ENCODE data around the gene SAMD5.

Gene SAMD5

GRCh38 chr6:147463651-147464050 lies 44.8 kb upstream of the SAMD5 start:
- no peak for TF ChIP-seq TOX (CRISPR knock-in tag; IDR thresholded peaks at IDR 0.05; ENCODE audit: borderline replicate concordance)
- no peak for TF ChIP-seq PATZ1 (CRISPR knock-in tag; IDR thresholded peaks at IDR 0.05; ENCODE audit: borderline replicate concordance)
- TF ChIP-seq ZNF565 (CRISPR knock-in tag; conservative IDR thresholded peaks at IDR 0.05; ENCODE audit: low read depth): no peak
- TF ChIP-seq ARNTL (CRISPR knock-in tag; IDR thresholded peaks at IDR 0.05; ENCODE audit: borderline replicate concordance, low read depth): no peak
- TF ChIP-seq CREB5 (CRISPR knock-in tag; IDR thresholded peaks at IDR 0.05; ENCODE audit: low read depth): no peak
- no peak for TF ChIP-seq ZFP30 (CRISPR knock-in tag; IDR thresholded peaks at IDR 0.05)
- TF ChIP-seq ZC3H10 (CRISPR knock-in tag; IDR thresholded peaks at IDR 0.05): no peak
- TF ChIP-seq RARB (CRISPR knock-in tag; IDR thresholded peaks at IDR 0.05): no peak
- no peak for TF ChIP-seq OSR1 (CRISPR knock-in tag; IDR thresholded peaks at IDR 0.05)
- no peak for TF ChIP-seq SNAI2 (CRISPR knock-in tag; IDR thresholded peaks at IDR 0.05)
- TF ChIP-seq POU6F1 (CRISPR knock-in tag; IDR thresholded peaks at IDR 0.05; ENCODE audit: borderline replicate concordance, low read depth): no peak
- TF ChIP-seq GLIS3 (CRISPR knock-in tag; IDR thresholded peaks at IDR 0.05): no peak
- no peak for ATAC-seq

GRCh38 chr6:147467428-147467827 lies 41.1 kb upstream of the SAMD5 start:
- ATAC-seq: no peak
- TF ChIP-seq CREB5 (CRISPR knock-in tag; IDR thresholded peaks at IDR 0.05; ENCODE audit: low read depth) (no peak), TCF4 (CRISPR knock-in tag; IDR thresholded peaks at IDR 0.05; ENCODE audit: borderline replicate concordance) (no peak), BACH2 (CRISPR knock-in tag; IDR thresholded peaks at IDR 0.05; ENCODE audit: borderline replicate concordance) (no peak), TOX (CRISPR knock-in tag; IDR thresholded peaks at IDR 0.05; ENCODE audit: borderline replicate concordance) (no peak)

- TF ChIP-seq ZNF8 (CRISPR knock-in tag; IDR thresholded peaks at IDR 0.05) (no peak), SNAI2 (CRISPR knock-in tag; IDR thresholded peaks at IDR 0.05) (no peak), ISL1 (CRISPR knock-in tag; IDR thresholded peaks at IDR 0.05) (no peak), BACH2 (CRISPR knock-in tag; IDR thresholded peaks at IDR 0.05; ENCODE audit: borderline replicate concordance) (no peak), TSHZ2 (CRISPR knock-in tag; IDR thresholded peaks at IDR 0.05) (no peak), GLIS3 (CRISPR knock-in tag; IDR thresholded peaks at IDR 0.05) (no peak), TOX (CRISPR knock-in tag; IDR thresholded peaks at IDR 0.05; ENCODE audit: borderline replicate concordance) (no peak), TCF4 (CRISPR knock-in tag; IDR thresholded peaks at IDR 0.05; ENCODE audit: borderline replicate concordance) (no peak), ESRRG (CRISPR knock-in tag; IDR thresholded peaks at IDR 0.05) (no peak), CSDC2 (CRISPR knock-in tag; IDR thresholded peaks at IDR 0.05) (no peak), CREB5 (CRISPR knock-in tag; IDR thresholded peaks at IDR 0.05; ENCODE audit: low read depth) (no peak)
- ATAC-seq: no peak
These were observed 40.6 kb upstream of the SAMD5 start for GRCh38 chr6:147467886-147468285.

All from SK-N-SH treated with all-trans-retinoic acid at 6 μM for 48 hours (cell line).